SK-N-MC (cell line): ENCODE data around the gene KCNQ1.

Experiments
- EZH2 ChIP-seq: fragments of 200-600 bp; sonication (generic); IDR thresholded peaks from one replicate; pipeline ENCODE4 v1.6.1; 2017; ENCODE audit warnings: antibody characterized with exemption
- POLR2AphosphoS5 ChIP-seq: IDR thresholded peaks from 2 replicates; pipeline ENCODE4 v1.6.1; 2012; ENCODE audit warnings: mild to moderate bottlenecking, low read depth, low read length, borderline replicate concordance

DNA sequence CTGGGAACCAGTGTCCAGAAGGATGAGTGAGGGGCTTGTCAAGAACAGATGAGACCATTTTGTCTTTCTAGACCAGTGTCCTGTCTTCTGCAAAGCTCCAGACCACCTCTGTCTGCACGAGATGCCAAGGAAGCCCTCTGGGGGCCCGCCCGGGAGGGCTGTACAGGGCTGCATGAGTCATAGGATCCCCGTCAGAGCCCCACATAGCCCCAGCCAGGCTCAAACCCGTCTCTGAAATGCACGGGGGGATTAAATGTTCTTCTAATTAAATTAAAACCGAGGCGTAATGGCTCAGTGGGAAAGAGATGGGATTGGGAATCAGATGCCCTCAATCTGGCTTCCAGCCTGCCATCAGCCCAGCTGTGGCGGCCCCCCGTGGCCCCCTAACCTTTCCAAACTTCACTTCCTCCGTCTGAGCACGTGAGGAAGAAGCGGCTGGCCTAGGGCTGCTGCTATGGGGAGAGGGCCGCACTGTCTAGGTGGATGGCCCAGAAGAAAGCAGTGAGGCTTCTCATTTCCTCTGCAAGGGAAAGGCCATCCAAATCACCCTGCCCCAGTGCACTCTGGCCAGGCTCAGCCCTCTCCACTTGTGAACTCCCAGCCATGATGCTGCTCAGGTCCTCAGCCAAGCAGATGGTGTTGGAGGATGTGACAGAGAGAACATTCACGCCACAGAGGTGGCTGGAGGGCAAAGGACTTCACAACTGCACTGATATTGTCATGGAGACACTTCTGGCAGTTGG, 222.2 kb downstream of the KCNQ1 start:
- TF ChIP-seq POLR2AphosphoS5 = no peak
- TF ChIP-seq EZH2 = no peak
